Stomach (tissue), 9 donors: ENCODE results near the gene TIGD4. TPM values are rescaled to one million over a fixed set of nuclear protein-coding genes. Genes with fewer than 3 reads are reported as not detected.

Experiments used
- DNase-seq, 2 donors: peaks; one replicate each; pipeline versions ENCODE4 v3.0.0 to v3.0.0-alpha.2; 2013 to 2019
- H3K27ac ChIP-seq, 5 donors: fragments of 200-600 bp in 4 of 5; sonication (generic) in 4 of 5; one replicate each; pipeline ENCODE4 v1.5.1; 2013 to 2019; ENCODE audit warnings: mild to moderate bottlenecking in 1 of 5, moderate library complexity in 1 of 5
- H3K27me3 ChIP-seq, 3 donors: fragments of 200-600 bp; sonication (generic); one replicate each; pipeline ENCODE4 v1.5.1; 2017 to 2019; ENCODE audit warnings: mixed run types in 1 of 3
- H3K36me3 ChIP-seq, 4 donors: fragments of 200-600 bp; sonication (generic); 1 replicate in 3 of 4; 2 replicates in 1 of 4; pipeline ENCODE4 v1.5.1; 2016 to 2019
- H3K4me1 ChIP-seq, 4 donors: fragments of 200-600 bp; sonication (generic); one replicate each; pipeline ENCODE4 v1.5.1; 2016 to 2019
- H3K4me3 ChIP-seq, 4 donors: fragments of 200-600 bp; sonication (generic) in 3 of 4; one replicate each; pipeline ENCODE4 v1.5.1; 2016 to 2019; ENCODE audit warnings: mild to moderate bottlenecking in 1 of 4
- H3K9me3 ChIP-seq, 4 donors: fragments of 200-600 bp; sonication (generic); one replicate each; pipeline ENCODE4 v1.5.1; 2016 to 2019
- CTCF ChIP-seq, 7 experiments: fragments of 450-650 bp in 4 of 7; fragments of 200-600 bp in 3 of 7; sonication (generic) in 3 of 7; IDR thresholded peaks; one replicate each; pipeline ENCODE4 v1.5.1; 2016 to 2019; ENCODE audit warnings: antibody characterized with exemption in 7 of 7, control low read depth in 2 of 7, mild to moderate bottlenecking in 1 of 7
- EP300 ChIP-seq: sonication (generic); formaldehyde crosslinking; IDR thresholded peaks from one replicate; pipeline ENCODE4 v1.6.1; 2017; ENCODE audit warnings: antibody characterized with exemption
- POLR2A ChIP-seq, 4 donors: fragments of 450-650 bp; IDR thresholded peaks; one replicate each; pipeline ENCODE4 v1.6.1; 2016; ENCODE audit warnings: antibody characterized with exemption in 4 of 4, control low read depth in 2 of 4, mild to moderate bottlenecking in 1 of 4, moderate library complexity in 1 of 4
- POLR2AphosphoS5 ChIP-seq, 3 donors: sonication (generic); formaldehyde crosslinking; IDR thresholded peaks; one replicate each; pipeline ENCODE4 v1.6.1; 2016; ENCODE audit warnings: antibody characterized with exemption in 3 of 3
- WGBS, 5 donors: extraction: QIAGEN DNeasy Blood & Tissue Kit in 3 of 5; methylation state at CpG; one replicate each; pipeline versions ENCODE4 v1.1.5 to v1.1.7; 2013 to 2018; 5-methylcytosine and 5-hydroxymethylcytosine counted together
- intact Hi-C: fragments of 100-400 bp; cut with DNase I; formaldehyde crosslinking; loops from one replicate; pipeline ENCODE4 v1.15.1; 2023; ENCODE audit warnings: low total_unique reads
- polyA plus RNA-seq, 3 donors: library from polyadenylated mRNA; stranded (reverse); fragments of 200-250 nt; gene quantifications; one replicate each; pipeline ENCODE4 v1.2.3, GENCODE V29; 2013
- total RNA-seq, 5 donors: library from RNA; depleted of rRNA; stranded (reverse); fragments of >200 nt; gene quantifications; one replicate each; pipeline versions ENCODE4 v1.1.0 to v1.2.3, GENCODE V29; 2014 to 2016
- donor health status: healthy with polysubstance abuse.
- donor health status: Bipolar disorder and iron deficiency.
- donor health status: healthy.

Gene TIGD4
- total and polyA plus RNA-seq, 8 donors = 0.20 to 4.1 (median 0.72) TPM; not detected in 4

- H3K27ac ChIP-seq = no peak overlapping the region
- TF ChIP-seq POLR2AphosphoS5 (IDR thresholded peaks at IDR 0.05) (no peak), CTCF (IDR thresholded peaks at IDR 0.05) (no peak), POLR2A (IDR thresholded peaks at IDR 0.05) (no peak), EP300 (no peak)
- H3K4me1 ChIP-seq = no peaks in the 10 kb centered on the region
- H3K9me3 ChIP-seq = no peaks in the 10 kb centered on the region
- intact Hi-C loops = no loop called here
- DNase-seq = no peak
- H3K36me3 ChIP-seq = peaks cover 0 to 19% (median 13%) of the 10 kb centered on the region in 4 donors
- no peaks in the 10 kb centered on the region for H3K27me3 ChIP-seq
- WGBS, 5 donors = 86 to 95% (median 93%) methylated on average over 1 of the region's 1 CpG
- no peak overlapping the region for H3K4me3 ChIP-seq
Measured at GRCh38 chr4:152822323-152822722, 42.8 kb upstream of the TIGD4 start.

- Histone ChIP-seq H3K27ac (no peak overlapping the region), H3K9me3 (no peaks in the 10 kb centered on the region), H3K27me3 (no peaks in the 10 kb centered on the region), H3K4me3 (no peak overlapping the region), H3K36me3 (peaks cover 0 to 19% (median 13%) of the 10 kb centered on the region in 4 donors), H3K4me1 (no peaks in the 10 kb centered on the region)
- WGBS, 5 donors = 89 to 100% (median 98%) methylated on average over 2 of the region's 2 CpGs
- intact Hi-C loops = no loop called here
- no peak for DNase-seq
- TF ChIP-seq POLR2AphosphoS5 (IDR thresholded peaks at IDR 0.05) = no peak
- no peak for TF ChIP-seq CTCF (IDR thresholded peaks at IDR 0.05)
- TF ChIP-seq EP300 = no peak
Measured at GRCh38 chr4:152820073-152820472, 40.5 kb upstream of the TIGD4 start.

GRCh38 chr4:152819026-152819645 is 39.6 kb upstream of the TIGD4 start:
- DNase-seq = no peak
- H3K4me3 ChIP-seq = no peak overlapping the region
- peaks cover 0 to 24% (median 13%) of the 10 kb centered on the region in 4 donors for H3K36me3 ChIP-seq
- H3K27ac ChIP-seq = no peak overlapping the region
- H3K4me1 ChIP-seq = no peaks in the 10 kb centered on the region
- intact Hi-C loops = no loop called here
- TF ChIP-seq EP300 (no peak), POLR2AphosphoS5 (IDR thresholded peaks at IDR 0.05) (no peak), POLR2A (IDR thresholded peaks at IDR 0.05) (no peak), CTCF (IDR thresholded peaks at IDR 0.05) (no peak)
- peaks cover 0 to 4% (median 1%) of the 10 kb centered on the region in 4 donors for H3K9me3 ChIP-seq
- H3K27me3 ChIP-seq = no peaks in the 10 kb centered on the region
- 87 to 93% (median 93%) methylated on average over 7 of the region's 7 CpGs for WGBS, 5 donors

- intact Hi-C loops = no loop called here
Measured at GRCh38 chr4:152817331-152817730, 37.8 kb upstream of the TIGD4 start.

More at GRCh38 chr4:152817331-152817730, 37.8 kb upstream of the TIGD4 start:
- Histone ChIP-seq H3K27ac (no peak overlapping the region), H3K36me3 (peaks cover 0 to 24% (median 13%) of the 10 kb centered on the region in 4 donors), H3K4me3 (no peak overlapping the region), H3K27me3 (no peaks in the 10 kb centered on the region), H3K9me3 (peaks cover 0 to 13% (median 3%) of the 10 kb centered on the region in 4 donors), H3K4me1 (no peaks in the 10 kb centered on the region)
- TF ChIP-seq EP300 (no peak), CTCF (IDR thresholded peaks at IDR 0.05) (no peak), POLR2AphosphoS5 (IDR thresholded peaks at IDR 0.05) (no peak)
- no peak for DNase-seq
